NCI-H446 treated with DMSO at 0.1 percent for 48 hours (cell line): ENCODE data around the gene LRR1.
"Not testable (repeated sequence)": the region's sequence is repeated elsewhere in the genome, so short reads cannot be mapped to it uniquely, and the experiment has no call there.

ENCODE experiments used
- DNase-seq: peaks from one replicate; lab custom pipeline; 2025; lab: John Stamatoyannopoulos, UW

LRR1 gene

DNA sequence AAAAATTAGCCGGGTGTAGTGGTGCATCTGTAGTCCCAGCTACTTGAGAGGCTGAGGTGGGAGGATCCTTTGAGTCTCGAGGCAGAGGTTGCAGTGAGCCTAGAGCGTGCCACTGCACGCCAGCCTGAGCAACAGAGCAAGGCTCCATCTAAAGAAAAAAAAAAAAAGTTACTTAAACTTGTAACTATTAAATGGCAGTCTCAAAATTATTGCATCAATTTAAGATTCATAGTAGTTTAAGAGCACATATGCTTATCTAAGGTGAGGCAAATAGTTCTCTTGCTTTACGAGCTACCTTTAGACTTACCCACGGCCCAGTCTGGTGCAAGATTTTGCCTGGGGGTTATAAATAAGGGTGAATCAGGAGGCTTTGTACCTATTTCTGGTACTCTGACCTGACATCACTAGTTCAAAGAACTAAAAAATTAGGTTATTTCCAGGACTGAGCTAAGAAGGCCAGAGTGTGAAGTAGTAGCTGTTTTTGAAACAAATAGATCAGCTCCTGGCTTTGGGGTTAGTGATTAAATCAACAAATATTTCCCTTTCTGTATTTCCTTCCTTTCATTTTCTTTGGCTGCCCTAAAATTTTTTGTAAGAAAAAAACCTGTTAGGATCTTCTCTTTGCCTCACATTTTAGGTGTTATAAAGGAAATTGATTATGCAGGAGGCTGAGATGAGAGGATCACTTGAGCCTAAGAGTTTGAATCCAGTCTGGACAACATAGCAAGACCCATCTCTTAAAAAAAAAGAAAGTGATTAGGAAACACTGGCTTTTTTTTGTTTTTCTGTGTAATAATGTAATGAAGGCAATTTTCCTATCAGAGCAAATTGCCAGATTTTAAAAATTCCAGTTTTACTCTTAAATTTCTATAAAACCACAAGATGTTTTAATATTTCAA is 25.4 kb downstream of the LRR1 start:
- no peak for DNase-seq

DNA sequence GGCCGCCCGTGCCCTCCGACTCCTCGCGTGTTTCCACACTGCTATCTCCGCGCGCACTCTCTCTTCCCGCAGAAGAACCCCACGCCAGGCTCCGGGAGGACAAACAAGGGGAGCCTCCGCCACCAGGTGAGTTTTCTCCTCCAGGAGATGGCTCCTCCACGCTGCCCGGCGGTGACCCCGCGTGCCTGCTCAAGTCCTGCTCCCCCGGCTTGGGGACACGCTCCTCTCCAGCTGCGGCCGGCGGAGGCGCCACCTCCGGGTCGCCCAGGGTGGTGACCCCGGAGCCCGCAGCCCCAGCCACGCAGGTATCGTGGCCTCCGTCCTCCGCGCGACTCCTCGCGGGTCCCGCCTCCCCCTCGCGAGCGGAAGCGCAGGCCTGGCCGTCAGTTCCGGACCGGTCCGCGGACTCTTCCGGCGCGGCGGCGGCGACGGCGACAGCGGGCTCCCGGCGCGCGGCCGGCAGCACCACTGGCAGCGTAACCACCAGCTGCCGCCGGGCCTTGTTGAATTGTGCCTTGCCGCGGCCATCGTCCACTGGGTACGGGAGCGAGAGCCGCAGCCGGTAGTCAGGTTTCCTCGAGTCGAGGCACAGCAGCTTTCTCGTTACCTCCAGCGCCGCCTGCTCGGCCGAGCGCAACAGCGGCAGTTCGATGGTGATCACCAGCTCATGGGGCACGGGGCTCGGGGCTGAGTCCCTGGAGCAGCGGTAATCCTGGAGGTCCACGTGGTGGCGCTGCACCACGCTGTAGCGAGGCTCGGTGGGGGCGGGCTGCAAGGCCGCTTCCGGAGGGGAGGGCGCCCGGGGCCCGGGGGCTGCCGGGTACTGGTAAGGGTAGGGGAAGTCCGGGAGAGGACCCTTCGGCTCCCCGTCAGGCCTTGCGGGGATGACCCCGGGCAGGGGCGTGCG is 35.2 kb downstream of the LRR1 start:
- peak; percentile 89 for DNase-seq

DNA sequence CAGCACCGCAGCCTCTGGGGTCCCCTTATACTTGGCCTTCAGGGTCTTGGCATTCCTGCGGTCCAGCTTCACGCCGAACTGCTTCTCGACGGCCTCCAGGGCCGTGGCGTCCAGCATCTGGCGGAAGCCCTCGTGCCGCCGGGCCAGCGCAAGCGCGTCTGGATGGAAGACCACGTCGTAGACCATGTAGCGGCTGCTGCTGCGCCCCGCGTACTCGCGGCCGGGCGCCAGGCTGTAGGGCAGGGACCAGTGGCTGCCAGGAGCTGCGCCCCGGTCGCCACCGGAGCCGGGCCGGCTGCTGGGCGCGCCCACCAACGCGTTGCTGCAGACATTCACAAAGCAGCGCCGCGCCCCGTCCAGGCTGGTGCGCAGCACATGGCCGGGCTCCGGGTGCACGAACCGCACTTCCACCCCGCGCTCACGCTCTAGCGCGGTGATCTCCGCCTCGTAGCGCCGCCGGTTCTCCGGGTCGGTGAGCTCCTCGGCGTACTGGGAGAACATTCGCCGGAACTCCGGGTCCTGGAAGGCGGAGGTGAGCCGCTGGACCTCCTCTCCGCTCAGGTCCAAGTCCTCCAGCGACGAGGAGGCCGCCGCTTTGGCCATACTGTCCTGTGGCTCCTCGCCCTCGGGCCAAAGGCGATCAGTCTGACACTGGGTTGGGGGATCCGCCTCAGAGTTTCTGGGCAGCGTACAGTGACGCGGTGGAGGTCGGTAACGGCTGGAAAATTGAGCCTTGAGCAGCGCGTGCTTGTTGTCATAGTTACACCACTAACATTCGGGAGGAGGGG is 36.0 kb downstream of the LRR1 start, which contains the start of gene DNAAF2:
DNAAF2 (minus strand) TSS at position 698 of the 788 bp plus-strand sequence; CDS start at position 603, 95 bp downstream.
- DNase-seq, result no peak

DNA sequence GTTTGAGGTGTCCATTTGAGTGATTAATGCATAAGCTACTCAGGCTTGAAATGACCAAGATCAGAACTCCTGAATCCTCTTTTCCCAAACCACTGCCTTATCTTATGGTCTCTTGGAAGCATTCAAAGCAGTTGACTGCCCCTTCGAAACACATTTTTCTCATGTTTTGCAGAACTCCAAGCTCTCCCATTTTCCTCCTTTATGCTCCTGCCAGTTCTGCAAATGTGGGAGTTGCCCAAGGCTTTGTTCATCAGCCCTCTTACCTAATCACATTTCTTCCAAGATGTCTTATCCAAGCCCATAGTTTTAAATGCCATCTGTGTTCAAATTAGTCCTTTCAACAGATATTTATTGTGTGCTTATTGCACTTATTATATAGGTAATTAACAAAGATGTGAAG is 38.1 kb downstream of the LRR1 start:
- no peak for DNase-seq

DNA sequence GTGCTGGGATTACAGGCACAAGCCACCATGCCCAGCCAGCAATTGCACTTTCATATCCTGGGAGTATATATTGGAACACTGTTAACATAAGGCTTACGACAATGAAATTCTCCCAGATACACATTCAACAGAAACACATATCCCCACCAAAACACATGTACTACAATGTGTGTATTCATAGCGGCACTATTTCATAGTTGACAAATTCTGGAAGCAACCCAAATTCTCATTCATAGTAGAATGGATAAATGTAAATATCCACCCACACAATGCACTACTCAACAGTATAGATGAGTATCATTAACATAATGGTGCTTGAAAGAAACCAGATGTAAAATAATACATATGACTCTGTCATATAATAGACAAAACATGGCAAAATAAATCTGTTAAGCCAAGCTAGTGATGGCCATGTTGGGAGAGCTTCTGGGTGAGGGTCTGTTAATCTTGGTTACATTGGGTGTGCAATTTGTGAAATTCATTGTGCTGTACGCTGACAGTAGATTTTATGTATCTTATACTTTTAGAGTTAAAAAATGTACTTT is 38.9 kb downstream of the LRR1 start:
- no peak for DNase-seq

DNA sequence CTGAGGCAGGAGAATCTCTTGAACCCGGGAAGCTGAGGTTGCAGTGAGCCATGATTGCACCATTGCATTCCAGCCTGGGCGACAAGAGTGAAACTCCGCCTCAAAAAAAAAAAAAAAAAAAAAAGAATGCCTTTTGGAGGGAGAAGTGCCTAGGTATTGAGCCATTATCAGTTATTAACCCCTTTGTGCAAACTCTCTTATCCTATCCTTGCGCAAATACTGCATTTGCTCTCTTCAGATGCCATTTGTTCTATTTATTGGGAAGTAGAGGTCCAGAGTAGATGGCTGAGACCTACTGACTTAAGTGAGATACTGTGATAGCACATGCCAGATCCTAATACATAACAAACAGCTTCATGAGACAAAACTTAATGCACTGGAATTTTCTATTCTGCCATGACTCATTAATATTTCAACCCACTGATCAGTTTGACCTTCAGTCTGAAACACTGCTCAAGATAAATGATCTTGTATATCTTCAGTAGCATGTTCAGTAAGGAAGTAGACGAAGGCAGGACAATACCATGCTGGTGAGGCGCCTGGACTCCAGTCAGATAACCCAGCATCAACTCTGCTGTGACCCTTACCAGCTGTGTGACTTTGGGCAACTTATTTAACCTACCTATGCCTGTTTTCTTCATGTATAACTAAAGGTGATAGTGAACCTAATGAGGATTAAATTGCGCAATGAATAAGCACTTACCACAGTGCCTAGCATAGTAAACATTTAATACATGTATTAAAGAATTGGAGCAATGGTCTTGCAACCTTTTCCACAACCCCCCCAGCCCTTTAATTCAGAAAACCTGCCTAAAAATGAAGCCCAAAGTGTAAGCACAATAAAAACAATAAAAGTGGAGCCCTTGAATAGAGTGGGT is 42.0 kb downstream of the LRR1 start:
- DNase-seq, result no peak

DNA sequence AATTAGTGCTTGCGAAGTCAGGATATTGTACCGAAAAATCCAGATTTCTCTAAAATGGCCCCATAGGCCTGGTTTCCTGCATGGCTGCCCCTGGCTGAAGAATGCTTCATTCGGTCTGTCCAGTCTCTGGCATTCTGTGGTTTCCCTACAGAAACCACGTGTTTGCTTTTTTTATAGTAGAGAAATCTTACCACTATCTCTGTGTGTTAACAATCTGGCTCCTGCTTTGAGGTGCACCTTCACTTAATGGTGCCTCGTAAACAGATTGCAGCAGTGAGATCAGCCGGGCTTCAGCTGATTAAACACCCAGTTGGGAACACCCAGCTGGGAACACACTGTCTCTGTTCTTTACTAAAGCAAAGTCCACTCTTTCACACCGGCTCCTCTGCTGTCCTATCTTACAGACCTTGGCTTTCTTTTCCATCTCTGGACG is 43.0 kb downstream of the LRR1 start:
- no peak for DNase-seq

DNA sequence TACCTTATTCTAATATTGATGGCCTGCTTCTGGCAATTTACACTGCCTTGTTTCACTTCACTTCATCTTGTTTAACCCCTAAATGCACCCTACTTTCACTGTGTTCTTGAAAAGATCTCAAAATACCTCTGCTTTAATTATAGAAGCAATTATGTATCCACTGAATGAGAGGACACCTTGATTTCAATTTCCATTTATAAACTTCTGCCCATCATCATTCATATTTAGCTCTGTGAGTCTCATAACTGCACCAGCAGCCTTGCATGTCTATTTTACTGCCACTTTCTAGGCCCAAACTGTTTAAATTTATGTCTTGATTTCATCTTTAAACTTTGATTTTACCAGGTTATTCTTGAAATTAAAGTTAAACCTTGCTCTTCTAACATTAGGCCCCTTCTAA is 43.4 kb downstream of the LRR1 start:
- DNase-seq, result no peak

DNA sequence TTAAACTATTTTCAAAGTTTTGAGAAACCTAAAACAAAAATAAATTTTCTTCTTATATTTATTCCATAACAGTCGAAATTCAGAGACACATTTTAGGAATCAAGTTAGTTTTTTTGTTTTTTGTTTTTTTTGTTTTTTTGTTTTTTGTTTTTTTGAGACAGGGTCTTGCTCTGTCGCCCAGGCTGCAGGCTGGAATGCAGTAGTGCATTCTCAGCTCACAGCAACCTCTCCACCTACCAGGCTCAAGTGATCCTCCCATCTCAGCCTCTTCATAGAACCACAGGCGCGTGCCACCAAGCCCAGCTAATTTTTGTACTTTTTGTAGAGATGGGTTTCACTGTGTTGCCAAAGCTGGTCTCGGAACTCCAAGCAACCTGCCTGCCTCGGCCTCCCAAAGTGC is 54.8 kb downstream of the LRR1 start:
- no peak for DNase-seq

DNA sequence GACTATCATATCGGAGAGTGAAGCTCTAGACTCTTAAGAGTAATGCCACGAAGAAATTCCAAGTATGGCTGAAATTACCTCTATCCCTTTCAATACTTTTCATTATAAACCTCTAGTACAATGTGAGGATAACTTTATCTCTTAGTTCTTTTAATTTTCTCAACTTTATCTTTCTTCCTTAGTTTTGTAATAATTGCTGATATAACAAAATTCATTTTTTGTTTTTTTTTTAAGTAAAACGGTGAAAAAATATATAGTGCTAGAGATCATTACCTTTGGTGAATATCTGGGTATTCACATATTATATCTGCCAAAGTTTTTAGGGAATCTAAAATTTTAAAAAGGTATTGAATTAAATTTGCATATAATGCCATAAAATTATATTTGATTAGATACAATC is 55.8 kb downstream of the LRR1 start:
- DNase-seq, result no peak

DNA sequence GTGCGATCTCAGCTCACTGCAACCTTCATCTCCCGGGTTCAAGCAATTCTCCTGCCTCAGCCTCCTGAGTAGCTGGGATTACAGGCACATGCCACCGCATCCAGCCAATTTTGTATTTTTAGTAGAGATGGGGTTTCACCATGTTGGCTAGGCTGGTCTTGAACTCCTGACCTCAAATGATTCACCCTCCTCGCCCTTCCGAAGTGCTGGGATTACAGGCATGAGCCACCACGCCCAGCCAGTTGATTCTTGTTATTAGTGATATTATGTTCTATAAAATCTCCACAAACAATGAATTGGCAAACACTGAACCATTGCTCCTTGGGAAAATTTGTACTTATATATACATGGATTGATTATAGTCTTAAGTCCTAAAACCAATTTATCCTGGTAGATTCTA is 58.8 kb downstream of the LRR1 start:
- not testable (repeated sequence) for DNase-seq

DNA sequence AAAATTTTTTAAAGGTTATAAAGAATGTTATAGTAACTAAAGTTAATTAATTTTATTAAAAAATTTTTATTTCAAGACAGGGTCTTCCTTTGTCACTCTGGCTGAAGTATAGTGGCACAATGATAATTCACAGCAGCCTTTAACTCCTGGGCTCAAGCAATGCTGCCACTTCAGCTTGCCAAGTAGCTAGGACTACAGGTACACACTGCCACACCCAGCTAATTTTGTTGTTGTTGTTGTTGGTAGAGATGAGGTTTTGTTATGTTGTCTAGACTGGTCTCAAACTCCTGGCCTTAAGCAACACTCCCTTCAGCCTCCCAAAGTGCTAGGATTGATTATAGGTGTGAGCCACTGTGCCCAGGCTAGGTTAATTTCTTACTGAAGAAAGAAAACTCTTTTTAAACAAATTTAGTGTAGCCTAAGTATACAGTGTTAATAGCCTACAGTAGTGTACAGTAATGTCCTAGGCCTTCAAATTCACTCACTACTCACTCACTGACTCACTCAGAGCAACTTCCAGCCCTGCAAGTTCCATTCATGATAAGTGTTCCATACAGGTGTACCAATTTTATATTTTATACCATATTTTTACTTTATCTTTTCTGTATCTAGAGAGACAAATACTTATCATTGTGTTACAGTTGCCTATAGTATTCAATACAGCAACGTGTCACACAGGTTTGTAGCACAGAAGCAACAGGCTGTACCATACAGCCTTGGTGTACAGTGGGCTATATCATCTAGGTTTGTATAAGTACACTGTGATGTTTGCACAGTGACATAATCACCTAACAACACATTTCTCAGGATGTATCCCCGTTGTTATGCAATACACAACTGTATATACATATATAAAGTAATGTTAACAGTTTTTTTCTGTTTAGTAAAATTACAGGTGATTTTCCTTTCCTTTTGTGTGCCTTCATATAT is 61.1 kb downstream of the LRR1 start:
- DNase-seq, result no peak
